ENCODE measurements around the gene MARCKSL1. TPM values are rescaled to one million over a fixed set of nuclear protein-coding genes. Genes with fewer than 3 reads are reported as not detected.

Gene MARCKSL1
- total and polyA plus RNA-seq, 2 of the 13 experiments (the other 11 are each of a cell fraction or from before 2014, with no cell fraction given) = 81.9 to 155 TPM

GRCh38 chr1:32334274-32334861 lies 1.7 kb downstream of the MARCKSL1 start (continued):
- TF ChIP-seq MLXIP (CRISPR knock-in tag; IDR thresholded peaks at IDR 0.05; ENCODE audit: borderline replicate concordance) (no peak), THRA (CRISPR knock-in tag; IDR thresholded peaks at IDR 0.05; ENCODE audit: borderline replicate concordance) (no peak), ZNF12 (CRISPR knock-in tag; IDR thresholded peaks at IDR 0.05) (no peak), ZNF687 (CRISPR knock-in tag; IDR thresholded peaks at IDR 0.05) (peak; percentile 66; the same call in 1 of the 2 replicates), CBFB (CRISPR knock-in tag; IDR thresholded peaks at IDR 0.05) (no peak), PLSCR1 (CRISPR knock-in tag; IDR thresholded peaks at IDR 0.05; ENCODE audit: borderline replicate concordance) (no peak), ZHX1 (CRISPR knock-in tag; IDR thresholded peaks at IDR 0.05; ENCODE audit: low read depth) (no peak), TARDBP (CRISPR knock-in tag; IDR thresholded peaks at IDR 0.05) (no peak), ZNF280D (CRISPR knock-in tag; IDR thresholded peaks at IDR 0.05) (no peak), ZNF674 (CRISPR knock-in tag; IDR thresholded peaks at IDR 0.05; ENCODE audit: low read depth) (no peak), ZFYVE20 (CRISPR knock-in tag; IDR thresholded peaks at IDR 0.05; ENCODE audit: borderline replicate concordance, low read depth) (no peak)

Data from HepG2 (cell line).